ENCODE measurements around the gene PLEKHN1.

GRCh38 chr1:1024771-1025699 lies 58.8 kb downstream of the PLEKHN1 start:
- TF ChIP-seq EP300 (IDR thresholded peaks at IDR 0.05; ENCODE audit: low read depth): no peak
- TF ChIP-seq CTCF (IDR thresholded peaks at IDR 0.05): no peak

Data from transverse colon (tissue), 3 donors.